T-helper 17 cell (primary cell): ENCODE data around the gene LLGL2. TPM values are rescaled to one million over a fixed set of nuclear protein-coding genes. Genes with fewer than 3 reads are reported as not detected.

Experiments
- ATAC-seq: fragments of 150-1000 bp; cut with Tn5 transposase; 2 replicates; pipeline ENCODE4 v1.10.0; 2021; ENCODE audit warnings: mild to moderate bottlenecking, moderate library complexity
- DNase-seq, 3 donors: peaks; one replicate each; pipeline versions ENCODE4 v3.0.0 to v3.0.0-alpha.2; 2020 to 2021
- H3K9me3 ChIP-seq: one replicate; pipeline ENCODE4 v1.7.0; 2013; ENCODE audit warnings: low read length, mild to moderate bottlenecking; ENCODE audit not compliant: control insufficient read depth, poor library complexity, severe bottlenecking
- H3K27ac Mint-ChIP-seq: one replicate; pipeline ENCODE4 v1.8.0; 2022; ENCODE audit warnings: mild to moderate bottlenecking, moderate library complexity, mixed read lengths
- H3K27me3 Mint-ChIP-seq: one replicate; pipeline ENCODE4 v1.8.0; 2022; ENCODE audit warnings: mixed read lengths
- H3K36me3 Mint-ChIP-seq: one replicate; pipeline ENCODE4 v1.8.0; 2022; ENCODE audit warnings: low read depth, mixed read lengths
- H3K4me1 Mint-ChIP-seq: one replicate; pipeline ENCODE4 v1.8.0; 2022; ENCODE audit warnings: mild to moderate bottlenecking, mixed read lengths
- H3K4me3 Mint-ChIP-seq: one replicate; pipeline ENCODE4 v1.8.0; 2022; ENCODE audit warnings: mild to moderate bottlenecking, moderate library complexity, mixed read lengths
- total RNA-seq, 4 donors: library from RNA in 2 of 4; stranded (reverse) in 2 of 4; gene quantifications; one replicate each; pipeline ENCODE4 v1.2.3 and lab custom pipeline; 2022 to 2026

The LLGL2 gene
- total RNA-seq, 2 donors from 2014 or later: 39.3 to 41.9 TPM

DNA sequence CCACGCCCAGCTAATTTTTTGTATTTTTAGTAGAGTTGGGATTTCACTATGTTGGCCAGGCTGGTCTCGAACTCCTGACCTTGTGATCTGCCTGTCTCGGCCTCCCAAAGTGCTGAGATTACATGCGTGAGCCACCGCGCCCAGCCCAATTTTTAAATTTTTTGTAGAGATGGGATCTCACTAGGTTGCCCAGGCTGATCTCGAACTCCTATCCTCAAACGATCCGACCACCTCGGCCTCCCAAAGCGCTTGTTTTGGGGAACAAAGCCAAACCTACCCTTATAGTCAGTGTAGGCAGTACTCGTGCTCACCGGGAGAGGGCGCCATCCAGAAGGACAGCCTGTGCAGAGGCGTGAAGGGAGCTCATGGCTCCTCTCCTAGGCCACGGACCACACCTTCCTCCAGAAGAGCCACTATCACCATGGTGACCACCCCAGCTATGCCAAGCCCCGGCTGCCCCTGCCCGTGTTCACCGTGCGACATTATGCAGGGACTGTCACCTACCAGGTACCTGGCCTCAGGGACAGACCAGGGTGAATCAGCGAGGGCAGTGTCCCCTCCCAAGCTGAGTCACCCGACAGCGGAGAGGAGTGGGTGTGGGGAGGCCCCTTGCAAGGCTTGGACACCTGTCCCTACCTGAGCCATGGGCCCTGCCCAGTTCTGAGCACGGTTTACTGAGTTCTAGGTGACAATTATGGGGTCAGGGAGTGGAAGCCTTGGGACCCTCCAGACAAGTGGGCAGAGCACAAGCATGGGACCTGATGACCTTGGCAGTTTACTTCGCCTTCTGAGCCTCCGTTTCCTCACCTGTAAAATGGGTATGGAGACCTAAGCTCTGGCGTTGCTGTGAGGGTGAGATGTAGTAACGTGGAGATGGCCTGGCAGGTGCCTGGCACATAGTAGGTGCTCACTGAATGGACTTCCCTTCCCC, 75.8 kb downstream of the LLGL2 start:
- no peaks in the 10 kb centered on the region for H3K9me3 ChIP-seq
- peak; percentile 41 to 61 (median 48) for DNase-seq
- Mint-ChIP-seq H3K36me3 (no peaks in the 10 kb centered on the region), H3K4me3 (no peak overlapping the region), H3K4me1 (peaks cover 3% of the 10 kb centered on the region), H3K27me3 (no peaks in the 10 kb centered on the region), H3K27ac (peak overlapping the region; percentile 32)
- peak; percentile 86 for ATAC-seq

DNA sequence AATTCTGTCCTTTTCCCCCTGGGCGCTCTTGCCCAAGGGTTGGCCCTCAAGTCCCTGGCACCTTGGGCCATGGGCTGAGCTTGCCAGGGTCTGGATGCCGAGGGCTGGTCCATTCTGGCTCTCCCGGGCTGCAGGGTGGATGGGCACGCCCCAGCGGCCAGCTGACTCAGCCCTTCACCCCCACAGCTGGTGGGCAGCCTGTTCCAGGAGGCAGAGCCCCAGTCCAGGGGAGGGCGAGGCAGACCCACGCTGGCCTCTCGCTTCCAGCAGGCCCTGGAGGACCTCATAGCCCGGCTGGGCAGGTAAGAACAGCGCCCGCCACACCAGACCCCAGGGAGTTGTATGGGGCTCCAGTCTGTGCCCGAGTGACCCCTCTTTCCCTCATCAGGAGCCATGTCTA, 77.1 kb downstream of the LLGL2 start:
- H3K4me3 Mint-ChIP-seq: no peak overlapping the region
- H3K36me3 Mint-ChIP-seq: no peaks in the 10 kb centered on the region
- no peaks in the 10 kb centered on the region for H3K27me3 Mint-ChIP-seq
- ATAC-seq (no peak), DNase-seq (no peak)
- peaks cover 3% of the 10 kb centered on the region for H3K4me1 Mint-ChIP-seq
- no peak overlapping the region for H3K27ac Mint-ChIP-seq
- H3K9me3 ChIP-seq: no peaks in the 10 kb centered on the region

DNA sequence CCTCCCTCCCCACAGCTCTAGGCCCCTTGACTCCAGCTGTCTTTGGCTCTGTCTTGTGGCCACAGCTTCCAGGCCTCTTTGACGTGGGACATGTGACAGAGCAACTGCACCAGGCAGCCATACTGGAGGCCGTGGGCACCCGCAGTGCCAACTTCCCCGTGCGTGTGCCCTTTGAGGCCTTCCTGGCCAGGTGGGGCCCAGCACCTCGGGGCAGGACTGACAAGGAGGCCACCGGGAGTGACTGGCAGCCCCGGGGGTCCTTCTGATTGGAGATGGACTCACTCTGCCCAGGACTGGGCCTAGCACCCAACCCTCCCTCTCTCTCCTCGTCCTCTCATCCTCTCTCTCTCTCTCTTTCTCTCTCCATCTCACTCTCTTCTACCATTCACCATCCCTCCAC, 77.6 kb downstream of the LLGL2 start:
- H3K27me3 Mint-ChIP-seq: no peaks in the 10 kb centered on the region
- no peak for DNase-seq
- no peaks in the 10 kb centered on the region for H3K9me3 ChIP-seq
- no peak overlapping the region for H3K4me3 Mint-ChIP-seq
- H3K27ac Mint-ChIP-seq: no peak overlapping the region
- no peaks in the 10 kb centered on the region for H3K36me3 Mint-ChIP-seq
- peaks cover 3% of the 10 kb centered on the region for H3K4me1 Mint-ChIP-seq
- no peak for ATAC-seq

GRCh38 chr17:75604034-75604695, 78.7 kb downstream of the LLGL2 start:
- Mint-ChIP-seq H3K27me3 (no peaks in the 10 kb centered on the region), H3K36me3 (no peaks in the 10 kb centered on the region), H3K27ac (no peak overlapping the region), H3K4me1 (peaks cover 3% of the 10 kb centered on the region), H3K4me3 (no peak overlapping the region)
- DNase-seq (no peak), ATAC-seq (no peak)
- H3K9me3 ChIP-seq: no peaks in the 10 kb centered on the region

DNA sequence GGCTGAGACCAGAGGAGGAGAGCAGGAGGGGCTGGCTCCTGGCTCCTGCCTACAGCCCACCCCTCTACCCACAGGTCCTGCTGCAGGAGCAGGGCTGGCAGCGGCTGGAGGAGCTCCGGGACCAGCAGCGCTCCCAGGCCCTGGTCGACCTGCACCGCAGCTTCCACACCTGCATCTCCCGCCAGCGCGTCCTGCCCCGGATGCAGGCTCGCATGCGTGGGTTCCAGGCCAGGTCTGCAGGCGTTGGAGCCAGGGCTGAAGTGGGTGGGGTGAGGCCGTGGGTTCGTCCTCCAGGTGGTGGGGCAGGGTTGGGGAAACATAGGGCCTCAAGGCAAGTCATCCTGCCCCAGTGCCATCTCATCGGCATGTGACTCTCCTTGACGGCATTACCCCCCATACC, 80.3 kb downstream of the LLGL2 start:
- ATAC-seq: no peak
- no peak overlapping the region for H3K27ac Mint-ChIP-seq
- no peaks in the 10 kb centered on the region for H3K27me3 Mint-ChIP-seq
- no peak for DNase-seq
- H3K4me1 Mint-ChIP-seq: peaks cover 3% of the 10 kb centered on the region
- no peak overlapping the region for H3K4me3 Mint-ChIP-seq
- H3K9me3 ChIP-seq: no peaks in the 10 kb centered on the region
- H3K36me3 Mint-ChIP-seq: no peaks in the 10 kb centered on the region

GRCh38 chr17:75607086-75607485, 81.6 kb downstream of the LLGL2 start:
- no peak for ATAC-seq
- no peak for DNase-seq
- no peaks in the 10 kb centered on the region for H3K36me3 Mint-ChIP-seq
- H3K27ac Mint-ChIP-seq: no peak overlapping the region
- H3K4me1 Mint-ChIP-seq: peaks cover 3% of the 10 kb centered on the region
- no peak overlapping the region for H3K4me3 Mint-ChIP-seq
- H3K9me3 ChIP-seq: no peaks in the 10 kb centered on the region
- H3K27me3 Mint-ChIP-seq: no peaks in the 10 kb centered on the region

- DNase-seq (no peak), ATAC-seq (no peak)
- Mint-ChIP-seq H3K36me3 (no peaks in the 10 kb centered on the region), H3K27me3 (no peaks in the 10 kb centered on the region), H3K4me3 (no peak overlapping the region), H3K4me1 (no peaks in the 10 kb centered on the region), H3K27ac (no peak overlapping the region)
- no peaks in the 10 kb centered on the region for H3K9me3 ChIP-seq
These were observed 84.8 kb downstream of the LLGL2 start for GRCh38 chr17:75610103-75610984.

DNA sequence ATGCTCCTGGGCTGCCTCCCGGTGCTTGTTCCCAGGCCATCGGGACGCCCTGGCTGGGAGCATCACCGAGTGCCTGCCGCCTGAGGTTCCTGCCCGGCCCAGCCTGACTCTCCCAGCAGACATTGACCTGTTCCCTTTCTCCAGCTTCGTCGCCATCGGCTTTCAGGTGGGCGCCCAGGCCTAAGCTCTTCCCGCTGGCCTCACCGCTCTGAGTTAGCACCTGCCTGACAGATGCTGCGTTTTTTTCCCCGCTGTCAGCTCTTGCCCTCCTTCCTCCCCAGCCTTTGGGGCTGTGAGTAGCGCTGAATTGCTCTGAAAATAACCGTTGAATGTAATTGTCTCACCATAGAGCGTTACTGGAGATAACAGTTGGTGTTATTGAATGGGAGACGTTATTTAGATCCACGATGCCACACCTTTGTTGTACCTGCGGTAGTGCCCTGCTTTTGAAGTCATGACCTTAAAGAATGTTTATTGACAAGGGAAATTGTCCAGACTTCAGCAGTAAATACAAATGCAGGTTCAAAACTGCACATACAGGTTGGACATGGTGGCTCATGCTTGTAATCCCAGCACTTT, 86.4 kb downstream of the LLGL2 start:
- Mint-ChIP-seq H3K27ac (no peak overlapping the region), H3K36me3 (no peaks in the 10 kb centered on the region), H3K4me1 (peaks cover 2% of the 10 kb centered on the region), H3K4me3 (no peak overlapping the region), H3K27me3 (no peaks in the 10 kb centered on the region)
- ATAC-seq (no peak), DNase-seq (no peak)
- no peaks in the 10 kb centered on the region for H3K9me3 ChIP-seq

GRCh38 chr17:75612906-75613626, 87.6 kb downstream of the LLGL2 start:
- H3K9me3 ChIP-seq: no peaks in the 10 kb centered on the region
- no peak for DNase-seq
- ATAC-seq: no peak
- Mint-ChIP-seq H3K36me3 (no peaks in the 10 kb centered on the region), H3K27me3 (no peaks in the 10 kb centered on the region), H3K4me1 (peaks cover 2% of the 10 kb centered on the region), H3K4me3 (no peak overlapping the region), H3K27ac (no peak overlapping the region)

GRCh38 chr17:75614006-75614405, 88.5 kb downstream of the LLGL2 start:
- ATAC-seq (no peak), DNase-seq (no peak)
- H3K27ac Mint-ChIP-seq: no peak overlapping the region
- H3K9me3 ChIP-seq: no peaks in the 10 kb centered on the region
- H3K4me1 Mint-ChIP-seq: peaks cover 2% of the 10 kb centered on the region
- H3K36me3 Mint-ChIP-seq: no peaks in the 10 kb centered on the region
- H3K27me3 Mint-ChIP-seq: no peaks in the 10 kb centered on the region
- H3K4me3 Mint-ChIP-seq: no peak overlapping the region

DNA sequence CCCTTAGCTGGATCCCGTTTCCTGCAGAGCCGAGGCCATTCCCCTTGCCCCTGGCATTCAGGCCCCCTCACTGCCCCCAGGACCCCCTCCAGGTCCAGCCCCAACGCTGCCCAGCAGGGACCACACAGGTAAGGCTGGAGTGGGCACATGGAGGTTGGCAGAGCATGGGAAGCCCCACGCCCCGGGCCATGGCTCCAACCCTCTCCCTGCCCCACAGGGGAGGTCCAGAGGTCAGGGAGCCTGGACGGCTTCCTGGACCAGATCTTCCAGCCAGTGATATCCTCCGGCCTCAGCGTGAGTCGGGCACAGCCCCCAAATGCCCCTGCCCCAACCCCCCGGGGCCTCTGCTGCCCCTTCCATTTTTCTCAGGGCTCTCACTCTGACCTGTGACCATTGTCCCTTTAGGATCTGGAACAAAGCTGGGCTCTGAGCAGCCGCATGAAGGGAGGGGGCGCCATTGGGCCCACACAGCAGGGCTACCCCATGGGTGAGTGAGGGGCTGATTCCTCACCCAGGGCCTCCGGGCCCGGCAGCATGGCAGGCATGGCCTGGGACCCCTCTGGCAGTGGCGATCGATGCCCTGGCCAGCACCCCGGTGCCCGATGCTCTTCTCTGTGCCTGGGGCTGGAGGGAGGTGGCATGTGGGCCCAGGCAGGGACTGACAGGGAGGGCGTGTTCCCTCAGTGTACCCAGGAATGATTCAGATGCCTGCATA, 89.2 kb downstream of the LLGL2 start:
- Mint-ChIP-seq H3K4me3 (no peak overlapping the region), H3K27me3 (no peaks in the 10 kb centered on the region), H3K4me1 (peaks cover 2% of the 10 kb centered on the region), H3K27ac (no peak overlapping the region), H3K36me3 (no peaks in the 10 kb centered on the region)
- no peaks in the 10 kb centered on the region for H3K9me3 ChIP-seq
- no peak for DNase-seq
- no peak for ATAC-seq

DNA sequence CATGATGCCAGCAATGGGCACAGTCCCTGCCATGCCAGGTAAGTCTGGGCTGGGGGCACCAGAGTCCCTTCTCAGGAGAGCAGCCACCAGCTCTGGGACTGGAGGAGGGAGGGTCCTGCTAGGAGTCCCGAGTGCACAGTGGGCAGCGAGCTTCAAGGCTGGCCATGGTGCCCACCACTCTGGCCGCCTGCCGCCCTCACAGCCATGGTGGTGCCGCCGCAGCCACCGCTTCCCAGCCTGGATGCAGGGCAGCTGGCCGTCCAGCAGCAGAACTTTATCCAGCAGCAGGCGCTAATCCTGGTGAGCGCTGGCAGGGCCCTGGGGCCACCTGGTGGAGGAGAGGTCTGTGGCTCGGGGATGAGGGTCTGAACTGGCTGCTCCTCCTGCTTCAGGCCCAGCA, 89.8 kb downstream of the LLGL2 start:
- no peak overlapping the region for H3K27ac Mint-ChIP-seq
- H3K4me3 Mint-ChIP-seq: no peak overlapping the region
- no peak for DNase-seq
- H3K9me3 ChIP-seq: no peaks in the 10 kb centered on the region
- H3K36me3 Mint-ChIP-seq: no peaks in the 10 kb centered on the region
- ATAC-seq: no peak
- H3K27me3 Mint-ChIP-seq: no peaks in the 10 kb centered on the region
- peaks cover 2% of the 10 kb centered on the region for H3K4me1 Mint-ChIP-seq
